ENCODE data around the gene COL12A1. TPM values are rescaled to one million over a fixed set of nuclear protein-coding genes. Genes with fewer than 3 reads are reported as not detected.

COL12A1 gene
- total and polyA plus RNA-seq, 10 of the 15 experiments (the other 5 are each of a cell fraction or from before 2014, with no cell fraction given): under 0.01 to 0.69 (median 0.11) TPM; not detected in 6

DNA sequence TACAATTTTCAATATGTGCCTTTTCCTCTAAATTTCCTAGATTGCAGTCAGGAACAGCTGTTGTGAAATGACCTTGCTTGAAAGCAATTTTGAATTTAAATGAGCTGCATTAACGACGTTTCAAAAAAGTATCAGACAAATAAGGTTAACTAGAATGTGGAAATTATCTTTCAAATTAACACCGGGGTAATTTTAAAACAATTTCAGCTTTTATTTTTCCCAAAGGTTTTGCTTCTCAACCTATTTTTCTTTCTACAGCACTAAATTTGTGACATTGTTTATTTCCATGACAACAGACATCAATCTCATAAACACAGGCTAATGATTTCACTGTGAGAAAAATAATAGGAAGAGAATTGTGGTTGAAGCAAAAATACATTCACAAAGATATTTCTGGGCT is 38.5 kb downstream of the COL12A1 start:
- no peaks in the 10 kb centered on the region for H3K4me1 ChIP-seq (ENCODE audit: control insufficient read depth, insufficient read depth, low read length)
- DNase-seq (ENCODE audit: low read depth, low spot score) (no peak), FAIRE-seq (no peak), ATAC-seq (no peak)
- H3K27me3 ChIP-seq (replicated peaks in 1 of 2; ENCODE audit: control insufficient read depth in 2 of 2, insufficient read depth in 2 of 2, low read length in 1 of 2): peaks cover 0 to 2% of the 10 kb centered on the region in 2 experiments; a peak in 2 of 4 replicates
- WGBS (ENCODE audit: insufficient coverage, insufficient replicate concordance, low lambda C conversion rate, missing lambda C conversion rate): 53% methylated on average over 3 of the region's 3 CpGs
- H3K9ac ChIP-seq (ENCODE audit: control insufficient read depth, insufficient read depth, low read length): no peak overlapping the region
- intact Hi-C loops (cut with micrococcal nuclease; ENCODE audit: unreplicated experiment) (no loop called here), in situ Hi-C loops (cut with MboI) (no loop called here)
- ChIA-PET CTCF (no interaction called here), SMC1A (ENCODE audit: uncharacterized antibody, unreplicated experiment) (interaction anchor here (1.2 to 1.6 kb wide), 2 partner anchors 12 to 812 kb away, joined by 3 to 4 read pairs; no protein-coding TSS in a partner anchor), POLR2A (no interaction called here), RAD21 (ENCODE audit: unreplicated experiment) (no interaction called here)
- H3K27ac ChIP-seq (ENCODE audit: control insufficient read depth, insufficient read depth): no peak overlapping the region
- H3K9me3 ChIP-seq (replicated peaks; ENCODE audit: control insufficient read depth, insufficient read depth, low read length): no peaks in the 10 kb centered on the region
- no peaks in the 10 kb centered on the region for H3K79me2 ChIP-seq (ENCODE audit: control insufficient read depth, insufficient read depth, low read length)
- no peaks in the 10 kb centered on the region for H4K20me1 ChIP-seq (ENCODE audit: control insufficient read depth, insufficient read depth)
- no TSS peak for BruUV-seq (replicated peaks)
- H3K36me3 ChIP-seq (ENCODE audit: control insufficient read depth in 2 of 2, insufficient read depth in 2 of 2, low read length in 1 of 2): no peaks in the 10 kb centered on the region
- no peak overlapping the region for H2AFZ ChIP-seq (ENCODE audit: control insufficient read depth, low read depth, low read length)
- no peak overlapping the region for H3K4me3 ChIP-seq
- TF ChIP-seq MTA3 (IDR thresholded peaks at IDR 0.05; ENCODE audit: borderline replicate concordance, low read length): no peak
- no peak for TF ChIP-seq ZNF274 (IDR thresholded peaks at IDR 0.05; ENCODE audit: insufficient read depth, insufficient read length)
- no peak for TF ChIP-seq RAD21 (IDR thresholded peaks at IDR 0.05; ENCODE audit: insufficient read depth, low read depth, low read length)
- TF ChIP-seq RUNX3 (IDR thresholded peaks at IDR 0.05; ENCODE audit: low read length): no peak
- TF ChIP-seq YY1 (IDR thresholded peaks at IDR 0.05; ENCODE audit: low read depth, low read length): no peak
- no peak for TF ChIP-seq SMC3 (IDR thresholded peaks at IDR 0.05; ENCODE audit: borderline replicate concordance, low read length)
- TF ChIP-seq, protein P1, sequence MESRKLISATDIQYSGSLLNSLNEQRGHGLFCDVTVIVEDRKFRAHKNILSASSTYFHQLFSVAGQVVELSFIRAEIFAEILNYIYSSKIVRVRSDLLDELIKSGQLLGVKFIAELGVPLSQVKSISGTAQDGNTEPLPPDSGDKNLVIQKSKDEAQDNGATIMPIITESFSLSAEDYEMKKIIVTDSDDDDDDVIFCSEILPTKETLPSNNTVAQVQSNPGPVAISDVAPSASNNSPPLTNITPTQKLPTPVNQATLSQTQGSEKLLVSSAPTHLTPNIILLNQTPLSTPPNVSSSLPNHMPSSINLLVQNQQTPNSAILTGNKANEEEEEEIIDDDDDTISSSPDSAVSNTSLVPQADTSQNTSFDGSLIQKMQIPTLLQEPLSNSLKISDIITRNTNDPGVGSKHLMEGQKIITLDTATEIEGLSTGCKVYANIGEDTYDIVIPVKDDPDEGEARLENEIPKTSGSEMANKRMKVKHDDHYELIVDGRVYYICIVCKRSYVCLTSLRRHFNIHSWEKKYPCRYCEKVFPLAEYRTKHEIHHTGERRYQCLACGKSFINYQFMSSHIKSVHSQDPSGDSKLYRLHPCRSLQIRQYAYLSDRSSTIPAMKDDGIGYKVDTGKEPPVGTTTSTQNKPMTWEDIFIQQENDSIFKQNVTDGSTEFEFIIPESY (IDR thresholded peaks at IDR 0.05): no peak
- no peak for TF ChIP-seq SUZ12 (IDR thresholded peaks at IDR 0.05; ENCODE audit: unreplicated experiment)
- H3K4me2 ChIP-seq (ENCODE audit: control insufficient read depth, insufficient read depth): no peak overlapping the region
